D721Med (cell line): ENCODE results near the gene C1D.
A peak's percentile ranks its signal among the peaks of the same experiment; 100 is the strongest.

Experiments used
- DNase-seq: peaks from one replicate; pipeline ENCODE4 v3.0.0; 2011; ENCODE audit warnings: low spot score; ENCODE audit not compliant: insufficient read length
- FAIRE-seq: peaks from 2 replicates; lab custom pipeline; 2011; peaks lifted over from hg19 to GRCh38; lab: Jason Lieb, UNC
- TF ChIP-seq, protein P1 (sequence below): IDR thresholded peaks from 2 replicates; pipeline ENCODE4 v1.5.1; 2012; ENCODE audit warnings: mild to moderate bottlenecking, control low read depth; ENCODE audit not compliant: insufficient read depth; ENCODE audit errors: missing control alignments

The C1D gene

GRCh38 chr2:68103030-68103708, 40.4 kb upstream of the C1D start:
- DNase-seq = no peak
- TF ChIP-seq, protein P1, sequence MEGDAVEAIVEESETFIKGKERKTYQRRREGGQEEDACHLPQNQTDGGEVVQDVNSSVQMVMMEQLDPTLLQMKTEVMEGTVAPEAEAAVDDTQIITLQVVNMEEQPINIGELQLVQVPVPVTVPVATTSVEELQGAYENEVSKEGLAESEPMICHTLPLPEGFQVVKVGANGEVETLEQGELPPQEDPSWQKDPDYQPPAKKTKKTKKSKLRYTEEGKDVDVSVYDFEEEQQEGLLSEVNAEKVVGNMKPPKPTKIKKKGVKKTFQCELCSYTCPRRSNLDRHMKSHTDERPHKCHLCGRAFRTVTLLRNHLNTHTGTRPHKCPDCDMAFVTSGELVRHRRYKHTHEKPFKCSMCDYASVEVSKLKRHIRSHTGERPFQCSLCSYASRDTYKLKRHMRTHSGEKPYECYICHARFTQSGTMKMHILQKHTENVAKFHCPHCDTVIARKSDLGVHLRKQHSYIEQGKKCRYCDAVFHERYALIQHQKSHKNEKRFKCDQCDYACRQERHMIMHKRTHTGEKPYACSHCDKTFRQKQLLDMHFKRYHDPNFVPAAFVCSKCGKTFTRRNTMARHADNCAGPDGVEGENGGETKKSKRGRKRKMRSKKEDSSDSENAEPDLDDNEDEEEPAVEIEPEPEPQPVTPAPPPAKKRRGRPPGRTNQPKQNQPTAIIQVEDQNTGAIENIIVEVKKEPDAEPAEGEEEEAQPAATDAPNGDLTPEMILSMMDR = no peak
- no peak for FAIRE-seq

- DNase-seq = no peak
- no peak for FAIRE-seq
- TF ChIP-seq, protein P1 = no peak
These were observed 37.4 kb upstream of the C1D start for GRCh38 chr2:68100189-68100588.

DNA sequence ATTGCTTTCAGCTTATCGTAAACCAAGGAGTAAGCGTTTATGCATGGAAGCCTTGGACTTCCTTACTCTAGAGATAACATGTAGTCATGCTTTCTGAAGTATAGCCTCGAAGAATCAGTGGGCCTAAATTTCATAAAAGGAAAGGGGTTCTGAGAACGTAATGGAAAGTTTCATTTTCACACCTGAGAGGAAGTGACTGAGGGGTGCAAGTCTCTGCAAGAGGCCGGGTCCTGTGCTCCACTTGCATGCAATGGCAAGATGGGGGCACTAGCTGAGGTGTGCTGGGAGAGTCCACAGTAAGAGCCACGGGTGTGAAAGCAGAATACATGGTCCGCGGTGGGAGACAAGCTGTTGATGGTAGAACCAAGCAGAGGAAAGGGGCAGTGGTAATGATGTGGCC, 36.5 kb upstream of the C1D start:
- no peak for FAIRE-seq
- no peak for DNase-seq
- TF ChIP-seq, protein P1 = no peak

DNA sequence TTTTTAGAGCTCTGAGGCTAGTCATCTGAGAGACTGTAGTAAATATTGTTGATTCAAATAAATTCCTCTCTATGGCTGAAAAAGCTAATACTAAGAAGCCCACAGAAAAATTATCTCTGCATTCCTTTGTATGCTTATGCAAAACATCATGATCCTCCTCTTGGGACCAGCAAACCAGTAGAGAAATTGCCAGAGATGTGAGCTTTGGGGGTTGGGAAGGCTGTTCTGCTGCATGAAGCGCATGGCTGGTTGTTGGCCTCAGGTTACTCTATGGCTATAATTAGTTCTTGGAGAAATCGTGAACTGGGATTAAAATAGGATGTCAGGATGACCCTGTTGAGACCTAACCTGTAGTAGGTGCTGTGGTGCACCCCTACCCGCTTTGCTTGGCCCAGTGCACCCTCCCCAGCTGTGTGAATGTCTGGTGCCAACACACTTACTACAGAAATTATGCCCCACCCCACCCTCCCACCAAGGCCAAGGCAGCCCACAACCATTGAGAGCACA, 35.5 kb upstream of the C1D start:
- TF ChIP-seq, protein P1 = no peak
- FAIRE-seq = no peak
- DNase-seq = no peak

- DNase-seq = no peak
- TF ChIP-seq, protein P1 = no peak
- FAIRE-seq = no peak
These were observed 31.3 kb upstream of the C1D start for GRCh38 chr2:68094111-68094510.

DNA sequence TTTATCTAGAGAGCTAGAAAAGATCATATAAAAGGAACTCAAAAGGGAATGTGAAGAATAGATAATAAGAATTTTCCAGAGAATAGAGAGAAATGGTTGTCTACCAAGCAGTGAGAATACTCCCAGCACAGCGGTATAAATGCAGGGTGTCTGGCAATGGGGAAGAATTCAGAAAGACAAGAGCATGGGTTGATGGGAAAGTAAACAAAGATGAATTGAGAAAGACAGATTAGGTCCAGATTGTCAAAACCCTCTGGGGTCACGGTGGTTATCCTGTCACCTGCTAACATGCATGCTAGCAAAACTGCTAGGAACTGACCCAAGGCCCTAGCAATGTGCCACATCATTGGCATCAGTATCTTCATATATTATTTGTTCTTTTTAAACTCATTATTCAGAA, 30.8 kb upstream of the C1D start:
- DNase-seq = no peak
- TF ChIP-seq, protein P1 = no peak
- FAIRE-seq = no peak

- TF ChIP-seq, protein P1 = no peak
- DNase-seq (peak; percentile 31), FAIRE-seq (peak; percentile 97)
These were observed 28.7 kb upstream of the C1D start for GRCh38 chr2:68091439-68092034.
